ENCODE measurements around the gene MORF4L1.
A peak's percentile ranks its signal among the peaks of the same experiment; 100 is the strongest.
"Not testable (repeated sequence)": the region's sequence is repeated elsewhere in the genome, so short reads cannot be mapped to it uniquely, and the experiment has no call there.

MORF4L1 gene

DNA sequence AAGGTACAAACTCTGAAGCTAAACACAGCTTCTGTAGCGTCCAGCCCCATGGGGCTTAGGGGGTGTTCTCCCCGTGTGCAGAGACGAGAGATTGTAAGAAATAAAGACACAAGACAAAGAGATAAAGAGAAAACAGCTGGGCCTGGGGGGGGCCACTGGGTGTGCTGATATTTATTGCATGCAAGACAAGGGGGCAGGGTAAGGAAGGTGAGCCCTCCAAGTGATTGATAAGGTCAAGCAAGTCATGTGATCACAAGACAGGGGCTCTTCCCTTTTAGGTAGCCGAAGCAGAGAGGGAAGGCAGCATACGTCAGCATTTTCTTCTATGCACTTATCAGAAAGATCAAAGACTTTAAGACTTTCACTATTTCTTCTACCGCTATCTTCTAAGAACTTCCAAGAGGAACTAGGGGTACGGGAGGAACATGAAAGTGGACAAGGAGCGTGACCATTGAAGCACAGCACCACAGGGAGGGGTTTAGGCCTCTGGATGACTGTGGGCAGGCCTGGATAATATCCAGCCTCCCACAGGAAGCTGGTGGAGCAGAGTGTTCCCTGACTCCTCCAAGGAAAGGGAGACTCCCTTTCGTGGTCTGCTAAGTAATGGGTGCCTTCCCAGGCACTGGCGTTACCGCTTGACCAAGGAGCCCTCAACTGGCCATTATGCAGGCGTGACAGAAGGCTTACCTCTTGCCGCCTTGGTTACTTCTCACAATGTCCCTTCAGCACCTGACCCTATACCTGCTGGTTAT, 29.8 kb downstream of the MORF4L1 start:
- DNase-seq = not testable (repeated sequence)

DNA sequence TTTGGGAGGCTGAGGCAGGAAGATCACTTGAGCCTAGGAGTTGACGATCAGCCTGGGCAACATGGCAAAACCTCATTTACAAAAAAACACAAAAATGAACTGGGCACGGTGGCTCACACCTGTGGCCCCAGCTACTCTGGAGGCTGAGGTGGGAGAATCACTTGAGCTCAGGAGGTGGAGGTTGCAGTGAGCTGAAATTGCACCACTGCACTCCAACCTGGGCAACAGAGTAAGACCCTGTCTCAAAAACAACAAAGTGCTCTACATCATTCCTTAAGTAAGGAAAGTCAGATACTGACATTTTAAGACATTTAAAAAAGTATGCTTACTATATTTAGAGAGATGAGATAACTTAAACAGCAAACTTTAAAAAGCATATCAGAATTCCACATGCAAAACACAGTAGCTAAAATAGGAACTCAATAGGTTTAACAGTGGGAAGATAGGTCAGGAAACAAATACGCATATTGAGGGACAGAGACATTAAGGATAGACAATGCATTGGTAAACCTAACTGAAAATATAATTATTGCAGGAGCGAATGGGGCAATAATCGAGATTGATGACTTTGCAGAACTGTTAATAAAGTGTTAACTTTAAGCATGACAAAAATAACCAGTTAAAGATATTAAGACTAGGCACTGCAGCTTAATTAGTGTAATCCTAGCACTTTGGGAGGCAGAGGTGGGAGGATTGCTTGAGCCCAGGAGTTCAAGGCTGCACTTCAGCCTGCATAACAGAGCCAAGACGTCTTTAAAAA, 32.1 kb downstream of the MORF4L1 start:
- DNase-seq = no peak

DNA sequence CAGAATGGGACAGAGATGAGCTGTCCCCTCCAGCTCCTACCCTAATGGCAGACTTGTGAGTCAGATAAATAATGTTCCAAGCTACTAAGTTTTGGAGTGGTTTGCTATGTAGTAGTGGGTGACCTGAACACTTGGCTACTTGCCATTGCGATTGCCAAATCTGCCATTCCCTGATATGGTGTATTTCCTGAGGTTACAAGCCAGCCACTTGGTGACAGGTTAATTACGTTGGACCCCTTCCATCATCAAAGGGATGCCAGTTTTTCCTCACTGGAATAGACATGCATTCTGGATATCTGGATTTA, 33.6 kb downstream of the MORF4L1 start:
- peak; percentile 88 for DNase-seq

DNA sequence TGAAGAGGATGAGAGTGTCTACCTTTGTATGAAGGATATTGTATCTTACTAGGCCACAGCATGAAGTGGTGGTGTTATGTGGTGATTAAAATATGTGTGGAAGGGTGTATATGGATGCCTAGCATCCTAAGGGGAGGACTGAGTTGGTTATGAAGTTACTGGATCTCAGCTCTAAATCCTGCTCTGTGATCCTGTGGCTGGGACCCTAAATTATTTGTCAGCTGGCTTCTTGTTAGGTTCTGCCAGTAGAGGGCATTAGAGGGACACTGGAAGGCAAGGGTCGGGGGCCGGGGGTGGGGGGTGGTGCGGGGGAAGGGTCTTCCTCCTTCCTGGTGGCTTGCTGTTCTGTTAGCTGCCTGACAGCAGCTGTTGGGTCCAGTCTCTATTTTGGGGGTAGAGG, 34.9 kb downstream of the MORF4L1 start:
- DNase-seq = no peak

DNA sequence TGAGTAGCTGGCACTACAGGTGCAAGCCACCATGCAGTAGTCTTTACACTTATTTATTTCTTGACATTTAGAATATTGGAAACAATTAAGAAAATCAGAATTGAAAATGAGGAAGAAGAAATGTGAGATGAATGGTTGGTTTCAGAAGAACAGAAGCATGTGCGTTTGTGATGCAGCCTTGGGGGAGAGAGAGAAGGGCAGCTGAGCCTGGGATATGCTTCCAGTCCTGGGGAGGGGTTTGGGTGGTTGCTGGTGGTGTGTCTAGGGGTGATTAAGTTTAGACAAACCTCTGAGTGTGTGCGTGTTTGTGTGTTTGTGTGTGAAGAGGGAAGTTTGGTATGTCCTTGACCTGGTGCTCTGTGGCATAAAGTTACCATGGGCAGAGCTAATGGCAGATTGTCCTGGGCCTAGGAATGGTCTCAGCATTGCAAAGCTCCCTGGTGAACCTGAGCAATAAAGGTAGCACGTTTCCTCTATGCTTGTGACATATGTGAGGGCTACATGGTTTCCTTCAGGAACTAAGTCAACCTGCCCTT, 36.5 kb downstream of the MORF4L1 start:
- DNase-seq = no peak

DNA sequence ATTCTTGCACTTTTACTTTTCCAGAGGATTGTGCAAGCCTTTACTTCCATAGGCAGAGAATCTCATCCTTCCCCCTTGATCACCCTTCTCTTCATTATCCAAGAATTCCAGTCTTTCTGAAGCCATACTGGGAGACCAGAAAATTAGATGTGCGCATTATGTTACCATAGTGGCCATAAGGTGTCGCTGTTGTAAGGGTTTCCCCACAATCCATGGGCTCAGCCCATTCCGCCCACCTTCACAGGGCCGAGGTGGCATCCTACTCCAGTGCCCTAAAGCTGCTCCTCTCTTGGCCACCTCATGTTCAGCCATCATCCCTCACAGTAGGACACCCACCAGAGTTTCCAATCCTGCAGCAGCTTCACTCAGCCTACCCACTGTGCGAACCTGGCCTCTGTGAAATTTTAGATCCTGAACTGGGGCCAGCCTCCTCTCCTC, 37.1 kb downstream of the MORF4L1 start:
- DNase-seq = peak; percentile 34

DNA sequence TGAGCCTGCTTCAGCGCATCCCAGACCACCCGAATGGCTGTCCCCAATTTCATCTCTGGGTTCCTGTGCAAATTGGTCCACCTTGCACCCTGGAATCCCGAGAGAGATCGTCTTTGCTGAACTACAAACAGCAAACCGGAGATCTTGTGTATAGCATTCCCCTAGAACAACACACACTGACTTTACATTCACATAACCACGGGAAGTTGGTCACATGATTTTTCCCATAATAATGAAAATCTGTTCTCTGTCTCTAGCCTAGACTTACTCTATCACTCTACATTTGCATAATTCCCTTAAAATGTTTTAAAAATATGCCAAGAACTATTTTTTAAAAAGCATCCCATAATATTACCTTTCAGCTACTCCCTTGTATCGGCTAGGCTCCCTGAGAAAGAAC, 37.6 kb downstream of the MORF4L1 start:
- no peak for DNase-seq

DNA sequence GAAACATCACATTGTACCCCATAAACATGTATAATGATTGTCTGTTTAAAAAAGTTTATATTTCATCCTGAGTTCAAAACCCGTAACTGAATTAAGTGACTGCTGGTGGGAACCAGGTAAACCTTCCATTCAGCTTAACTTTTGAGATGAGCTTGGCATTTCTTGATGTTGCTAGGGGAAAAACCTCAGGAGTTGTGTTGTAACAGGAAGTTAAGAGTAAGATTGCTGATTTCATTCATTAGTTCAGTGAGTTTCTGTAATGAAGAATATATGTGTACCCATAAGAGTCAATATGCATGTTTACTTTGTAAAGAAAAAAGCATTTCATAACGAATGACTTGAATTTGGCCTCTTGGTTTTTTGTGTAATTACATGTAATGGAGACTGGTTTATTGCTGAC, 39.6 kb downstream of the MORF4L1 start:
- DNase-seq = no peak

DNA sequence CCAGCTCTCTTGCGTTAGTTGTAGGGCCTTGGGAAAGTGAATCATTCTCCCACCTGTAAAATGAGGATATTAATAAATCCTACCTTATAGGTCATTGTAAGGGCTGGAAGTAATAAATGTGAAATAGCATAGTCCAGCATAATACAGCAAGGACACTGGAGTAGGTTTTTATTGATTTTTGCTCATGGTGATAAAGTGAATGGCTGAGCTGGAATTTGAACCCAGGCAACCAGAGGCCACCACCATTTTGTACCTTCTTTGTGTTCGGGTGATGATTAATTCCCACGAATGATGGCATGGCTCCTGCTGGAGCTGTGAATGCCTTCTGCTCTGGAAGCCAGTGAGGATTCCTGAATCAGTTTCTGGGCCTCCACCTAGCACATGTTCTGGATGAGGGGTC, 40.3 kb downstream of the MORF4L1 start:
- DNase-seq = no peak

DNA sequence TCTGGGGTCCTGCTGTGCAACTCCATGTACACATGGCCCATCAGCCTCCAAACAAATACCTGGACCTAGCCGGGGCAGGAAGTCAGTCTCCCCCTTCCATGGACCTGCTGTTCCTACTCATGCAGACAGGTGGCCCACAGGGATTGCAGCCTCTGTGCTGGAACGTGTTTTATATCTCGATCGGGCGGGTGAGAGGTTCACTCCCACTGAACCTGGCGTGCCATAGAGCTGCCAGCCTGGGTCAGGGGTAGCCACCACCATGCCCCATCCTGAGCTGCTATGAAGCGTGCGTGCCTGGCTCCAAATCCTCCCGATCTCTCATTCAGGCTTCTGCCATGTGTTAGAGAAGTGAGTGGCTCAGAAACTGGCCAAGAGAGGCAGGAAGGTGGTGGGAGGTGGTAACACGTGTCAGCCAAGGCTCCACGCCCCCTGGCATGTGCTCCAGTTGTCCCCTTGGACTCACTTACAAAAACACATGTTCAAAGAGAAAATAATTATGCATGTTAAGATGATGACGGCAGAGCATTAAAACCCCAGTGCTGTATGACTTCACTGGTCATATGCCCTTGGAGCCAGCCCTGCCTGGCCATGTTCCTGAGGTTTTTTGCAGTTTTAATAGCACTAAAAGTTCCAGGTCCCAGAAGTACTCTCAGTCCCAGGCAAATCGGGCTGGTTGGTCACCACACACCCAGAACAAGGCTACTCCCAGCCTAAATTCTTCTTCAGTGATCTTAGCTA, 41.5 kb downstream of the MORF4L1 start:
- DNase-seq = peak; percentile 32

DNA sequence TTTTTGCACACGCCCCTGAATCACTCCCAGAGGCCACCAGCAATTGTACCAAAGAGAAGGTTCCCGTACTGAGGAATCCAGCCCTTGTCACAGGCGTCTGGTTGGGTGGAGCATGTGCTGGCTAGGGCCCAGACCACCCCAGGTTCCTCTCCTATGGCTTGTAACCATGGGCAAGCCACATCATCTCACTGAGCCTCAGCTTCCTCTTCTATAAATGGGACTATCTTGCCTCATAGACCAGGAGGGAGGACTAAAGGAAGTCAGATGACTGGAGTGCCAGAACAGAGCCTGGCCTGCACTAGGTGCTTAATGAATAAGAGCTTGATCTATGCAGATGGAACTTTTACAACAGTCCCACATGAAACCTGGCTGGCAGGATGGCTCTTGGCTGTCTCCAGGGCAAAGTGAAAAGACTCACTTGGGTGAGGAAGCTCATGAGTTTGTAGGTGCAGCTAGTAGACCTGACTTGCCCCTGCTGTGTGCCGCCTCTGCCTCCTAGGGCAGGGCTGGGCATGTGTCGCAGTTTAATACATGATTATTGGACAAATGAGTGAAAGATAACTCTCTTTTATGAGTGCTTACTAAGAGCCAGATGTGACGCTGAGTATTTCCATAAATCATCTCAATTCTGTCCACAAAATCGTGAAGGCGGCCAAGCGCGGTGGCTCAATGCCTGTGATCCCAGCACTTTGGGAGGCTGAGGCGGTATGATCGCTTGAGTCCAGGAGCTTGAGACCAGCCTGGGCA, 42.8 kb downstream of the MORF4L1 start:
- peak; percentile 43 for DNase-seq

DNA sequence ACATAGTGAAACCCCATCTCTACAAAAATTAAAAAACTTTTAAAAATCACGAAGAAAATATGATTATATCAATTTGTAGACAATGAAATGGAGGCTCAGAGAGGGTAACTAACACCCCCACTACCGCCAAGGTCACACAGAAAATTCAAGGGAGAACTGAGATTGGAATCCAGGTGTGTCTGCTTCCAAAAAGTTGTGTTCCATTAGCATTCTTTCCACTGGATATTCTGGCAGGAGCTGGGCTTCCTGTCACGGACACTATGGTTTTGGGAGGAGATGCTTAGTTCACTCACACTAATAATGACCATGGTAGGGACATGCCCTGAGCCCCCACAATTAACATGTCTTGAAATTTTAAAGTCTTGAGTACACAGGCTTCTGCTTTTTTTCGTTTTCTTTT, 43.4 kb downstream of the MORF4L1 start:
- DNase-seq = no peak

DNA sequence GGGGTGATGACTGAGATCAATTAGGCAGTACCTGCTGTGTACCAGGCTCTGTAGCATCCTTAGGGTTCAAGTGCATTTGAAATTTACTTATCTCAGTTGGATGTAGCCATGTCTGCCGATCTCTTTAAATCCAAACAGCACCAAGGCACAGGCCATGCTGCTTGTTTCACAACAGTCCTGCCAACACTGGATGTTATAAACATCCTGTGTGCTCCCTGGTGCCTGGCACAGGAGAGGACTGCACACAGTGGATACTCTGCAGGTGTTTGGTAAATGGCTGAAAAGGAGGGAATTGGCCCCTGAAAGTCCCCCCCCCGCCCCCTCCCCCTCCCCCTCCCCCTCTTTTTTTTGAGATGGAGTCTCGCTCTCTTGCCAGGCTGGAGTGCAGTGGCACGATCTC, 45.2 kb downstream of the MORF4L1 start:
- no peak for DNase-seq

DNA sequence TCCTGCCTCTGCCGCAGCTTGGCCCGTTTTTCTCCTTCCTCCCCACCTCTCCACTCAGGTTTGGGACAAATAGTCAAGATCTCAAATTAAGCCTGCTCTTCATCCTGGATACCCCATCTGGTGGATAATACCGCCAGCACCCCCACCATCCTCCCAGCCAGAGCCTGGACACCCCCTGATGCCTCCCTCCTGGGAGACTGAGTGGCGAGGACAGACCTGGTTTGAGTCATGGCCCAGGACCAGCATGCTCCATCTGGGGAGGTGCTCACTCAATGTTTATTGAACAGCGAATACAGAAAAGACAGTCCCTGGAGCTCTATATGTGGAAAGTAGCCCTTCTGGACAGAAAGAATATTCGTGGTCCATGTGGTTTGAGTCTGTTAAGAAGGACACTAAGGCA, 48.8 kb downstream of the MORF4L1 start:
- DNase-seq = no peak

DNA sequence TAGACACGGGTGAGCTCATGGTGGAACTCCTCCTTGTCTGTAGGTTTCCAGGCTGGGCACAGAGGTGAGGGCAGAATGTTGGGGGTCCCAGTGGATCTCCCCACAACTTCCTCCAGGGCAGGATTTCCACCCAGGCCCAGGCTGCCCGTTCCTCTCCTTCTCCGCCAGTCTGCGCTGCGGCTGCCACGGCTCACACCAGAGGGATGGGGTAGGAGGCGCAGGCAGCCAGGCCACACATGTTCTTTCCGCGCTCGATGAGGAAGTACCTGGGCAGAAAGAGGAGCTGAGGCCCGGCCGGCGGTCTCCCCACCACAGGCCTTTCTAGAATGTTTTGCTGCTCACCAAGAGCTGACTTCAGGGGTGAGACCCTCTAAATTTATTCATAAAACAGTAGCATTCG, 49.2 kb downstream of the MORF4L1 start:
- DNase-seq = no peak

DNA sequence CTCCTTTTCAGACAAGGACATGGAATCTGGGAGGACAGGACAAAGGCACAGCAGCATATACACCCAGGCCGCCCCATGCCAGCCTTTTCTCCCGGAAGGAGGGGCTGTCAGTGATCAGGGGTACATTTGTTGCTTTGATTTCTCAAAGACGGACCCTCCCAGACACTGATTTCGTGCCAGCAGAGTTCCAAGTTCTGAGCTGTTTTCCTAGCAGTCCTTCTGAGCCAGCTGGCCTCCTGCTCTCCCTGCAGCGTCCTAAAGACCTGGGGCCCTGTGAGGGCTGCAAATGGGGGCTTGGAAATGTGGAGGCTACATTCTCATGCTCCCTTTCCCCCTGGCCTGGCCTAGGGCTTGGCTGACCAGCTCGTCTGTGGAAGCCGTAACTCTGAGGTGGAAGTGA, 49.8 kb downstream of the MORF4L1 start:
- DNase-seq = no peak

DNA sequence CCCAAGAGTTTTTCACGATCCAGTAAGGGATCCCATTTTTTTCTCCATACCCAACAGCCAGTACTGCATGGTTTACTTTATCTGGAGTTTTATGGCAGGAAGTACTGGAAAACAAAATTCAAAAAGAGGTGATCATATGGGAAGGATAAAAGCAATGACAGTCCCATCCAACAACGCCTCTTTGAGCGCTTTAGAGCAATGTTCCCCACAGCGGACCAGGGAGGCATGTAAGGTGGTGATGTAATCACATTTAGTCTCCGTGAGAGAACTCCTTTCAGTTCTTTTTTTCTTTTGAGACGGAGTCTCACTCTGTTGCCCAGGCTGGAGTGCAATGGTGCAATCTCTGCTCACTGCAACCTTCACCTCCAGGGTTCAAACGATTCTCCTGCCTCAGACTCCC, 50.3 kb downstream of the MORF4L1 start:
- DNase-seq = no peak

DNA sequence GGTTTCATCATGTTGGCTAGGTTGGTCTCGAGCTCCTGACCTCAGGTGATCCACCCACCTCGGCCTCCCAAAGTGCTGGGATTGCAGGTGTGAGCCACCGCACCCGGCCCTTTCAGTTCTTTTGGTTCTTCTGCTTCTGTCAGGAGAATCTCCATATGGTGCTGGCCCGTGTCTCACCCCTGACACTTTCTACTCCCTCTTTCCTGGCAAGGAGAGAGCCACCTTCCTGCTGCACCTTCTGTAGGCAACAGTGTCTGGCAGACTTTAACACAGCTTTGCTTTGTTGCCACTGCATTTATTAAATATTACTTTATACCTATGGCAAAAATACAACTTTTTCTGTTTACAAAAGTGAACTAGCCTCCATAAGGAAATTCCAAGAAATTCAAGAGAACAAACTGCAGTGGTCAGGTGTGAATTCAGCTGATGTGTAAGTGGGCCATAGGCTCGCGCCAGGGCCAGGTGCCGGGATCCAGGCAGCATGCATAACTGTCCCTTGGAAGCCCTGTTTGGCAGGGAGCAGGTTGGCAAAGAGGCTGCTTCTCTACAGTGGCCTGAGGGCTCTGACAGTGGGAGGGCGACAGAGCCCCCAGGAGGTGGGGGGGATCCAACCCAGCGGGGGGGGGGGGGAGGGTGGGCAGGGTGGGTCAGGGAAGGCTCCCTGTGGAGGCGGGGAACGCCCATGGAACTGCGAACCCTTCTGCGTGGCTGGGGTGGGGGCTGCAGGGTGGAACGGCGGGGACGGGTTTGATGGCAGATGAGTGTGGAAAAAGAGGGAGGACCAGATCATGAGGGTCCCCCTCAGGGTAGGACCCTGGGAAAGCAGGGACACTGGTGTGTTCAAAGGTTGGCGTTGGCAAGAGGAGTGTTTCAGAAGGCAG, 51.0 kb downstream of the MORF4L1 start:
- no peak for DNase-seq

DNA sequence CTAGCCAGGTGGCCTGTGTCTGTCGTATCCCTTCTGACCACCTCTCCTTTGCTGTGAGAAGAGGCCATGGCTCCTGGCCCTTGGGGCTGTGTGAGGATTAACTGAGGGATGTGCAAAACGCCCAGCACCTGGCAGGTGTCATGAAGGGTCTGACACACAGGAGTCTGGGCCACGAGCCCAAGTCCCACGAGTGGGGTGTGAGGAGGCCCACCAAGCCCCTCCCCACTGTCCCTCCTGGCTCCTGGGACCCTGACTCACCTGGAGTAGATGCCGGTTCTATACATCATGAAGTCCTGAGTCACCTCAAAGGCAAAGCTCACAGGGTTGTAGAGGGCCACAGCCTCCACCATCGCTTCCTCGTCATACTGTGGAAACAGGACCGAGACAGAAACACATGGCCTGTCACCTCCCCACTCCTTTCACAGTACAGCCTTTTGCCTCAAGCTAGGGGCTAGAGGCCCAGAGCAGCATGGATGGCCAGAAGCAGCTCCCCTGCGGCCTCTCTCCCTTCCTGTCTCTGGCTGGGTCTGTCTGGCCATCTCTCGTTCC, 52.5 kb downstream of the MORF4L1 start:
- no peak for DNase-seq

DNA sequence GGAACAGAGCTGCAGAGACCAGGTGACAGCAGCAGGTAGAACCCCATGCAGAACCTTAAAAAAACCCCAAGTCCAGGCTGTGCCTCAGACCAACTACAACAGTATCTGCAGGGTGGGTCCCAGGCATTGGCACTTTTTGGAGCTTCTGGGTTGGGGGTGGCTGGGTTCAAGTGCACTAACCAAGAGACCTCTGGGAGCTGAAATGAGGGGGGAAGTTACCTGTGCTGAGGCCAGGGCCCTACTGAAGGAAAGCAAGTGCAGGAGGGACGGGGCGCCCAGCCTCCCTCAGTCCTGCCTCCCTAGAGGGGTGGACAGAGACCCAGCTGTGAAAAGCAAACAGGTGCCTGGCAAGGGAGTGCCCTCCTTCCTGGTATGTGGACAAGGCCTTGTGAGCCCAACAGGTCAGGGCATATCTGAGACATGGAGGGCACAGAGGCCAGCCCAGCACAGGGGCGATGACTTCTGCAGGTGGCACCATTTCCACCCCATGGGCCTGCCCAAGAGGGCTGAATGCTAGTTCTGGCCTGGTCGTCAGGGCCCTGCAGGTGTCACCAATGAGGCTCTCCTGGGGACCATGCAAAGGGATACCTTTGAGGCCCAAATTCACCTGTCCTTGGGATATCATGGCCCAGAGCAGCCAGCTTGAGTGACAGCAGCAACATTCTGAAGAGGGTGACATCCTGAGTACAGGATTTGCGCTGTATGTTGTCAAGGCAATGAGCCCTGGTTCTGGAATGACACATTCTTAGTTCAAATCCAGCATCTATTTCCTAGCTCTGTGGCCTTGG, 53.5 kb downstream of the MORF4L1 start:
- DNase-seq = no peak

All from fibroblast of upper back skin (primary cell).